Thyroid gland (tissue), 4 donors: Measurements from ENCODE around the gene MACF1.

Experiments
- POLR2A ChIP-seq, 2 donors: fragments of 450-650 bp; IDR thresholded peaks; one replicate each; pipeline ENCODE4 v1.6.1; 2017; ENCODE audit warnings: antibody characterized with exemption in 2 of 2, mild to moderate bottlenecking in 2 of 2, moderate library complexity in 1 of 2
- TF ChIP-seq, protein P1 (sequence below), 6 experiments: fragments of 200-600 bp in 3 of 6; fragments of 450-650 bp in 3 of 6; sonication (generic) in 3 of 6; IDR thresholded peaks; one replicate each; pipeline ENCODE4 v1.5.1; 2016 to 2019; ENCODE audit warnings: antibody characterized with exemption in 6 of 6, mild to moderate bottlenecking in 2 of 6, inconsistent platforms in 1 of 6, moderate library complexity in 1 of 6

- no peak for TF ChIP-seq POLR2A (IDR thresholded peaks at IDR 0.05)
- TF ChIP-seq, protein P1, sequence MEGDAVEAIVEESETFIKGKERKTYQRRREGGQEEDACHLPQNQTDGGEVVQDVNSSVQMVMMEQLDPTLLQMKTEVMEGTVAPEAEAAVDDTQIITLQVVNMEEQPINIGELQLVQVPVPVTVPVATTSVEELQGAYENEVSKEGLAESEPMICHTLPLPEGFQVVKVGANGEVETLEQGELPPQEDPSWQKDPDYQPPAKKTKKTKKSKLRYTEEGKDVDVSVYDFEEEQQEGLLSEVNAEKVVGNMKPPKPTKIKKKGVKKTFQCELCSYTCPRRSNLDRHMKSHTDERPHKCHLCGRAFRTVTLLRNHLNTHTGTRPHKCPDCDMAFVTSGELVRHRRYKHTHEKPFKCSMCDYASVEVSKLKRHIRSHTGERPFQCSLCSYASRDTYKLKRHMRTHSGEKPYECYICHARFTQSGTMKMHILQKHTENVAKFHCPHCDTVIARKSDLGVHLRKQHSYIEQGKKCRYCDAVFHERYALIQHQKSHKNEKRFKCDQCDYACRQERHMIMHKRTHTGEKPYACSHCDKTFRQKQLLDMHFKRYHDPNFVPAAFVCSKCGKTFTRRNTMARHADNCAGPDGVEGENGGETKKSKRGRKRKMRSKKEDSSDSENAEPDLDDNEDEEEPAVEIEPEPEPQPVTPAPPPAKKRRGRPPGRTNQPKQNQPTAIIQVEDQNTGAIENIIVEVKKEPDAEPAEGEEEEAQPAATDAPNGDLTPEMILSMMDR (IDR thresholded peaks at IDR 0.05) = no peak
These were observed 120.4 kb downstream of the MACF1 start for GRCh38 chr1:39324888-39325287.
